ENCODE results near the gene RNF220.
"Not testable (repeated sequence)": the region's sequence is repeated elsewhere in the genome, so short reads cannot be mapped to it uniquely, and the experiment has no call there.

The RNF220 gene

DNA sequence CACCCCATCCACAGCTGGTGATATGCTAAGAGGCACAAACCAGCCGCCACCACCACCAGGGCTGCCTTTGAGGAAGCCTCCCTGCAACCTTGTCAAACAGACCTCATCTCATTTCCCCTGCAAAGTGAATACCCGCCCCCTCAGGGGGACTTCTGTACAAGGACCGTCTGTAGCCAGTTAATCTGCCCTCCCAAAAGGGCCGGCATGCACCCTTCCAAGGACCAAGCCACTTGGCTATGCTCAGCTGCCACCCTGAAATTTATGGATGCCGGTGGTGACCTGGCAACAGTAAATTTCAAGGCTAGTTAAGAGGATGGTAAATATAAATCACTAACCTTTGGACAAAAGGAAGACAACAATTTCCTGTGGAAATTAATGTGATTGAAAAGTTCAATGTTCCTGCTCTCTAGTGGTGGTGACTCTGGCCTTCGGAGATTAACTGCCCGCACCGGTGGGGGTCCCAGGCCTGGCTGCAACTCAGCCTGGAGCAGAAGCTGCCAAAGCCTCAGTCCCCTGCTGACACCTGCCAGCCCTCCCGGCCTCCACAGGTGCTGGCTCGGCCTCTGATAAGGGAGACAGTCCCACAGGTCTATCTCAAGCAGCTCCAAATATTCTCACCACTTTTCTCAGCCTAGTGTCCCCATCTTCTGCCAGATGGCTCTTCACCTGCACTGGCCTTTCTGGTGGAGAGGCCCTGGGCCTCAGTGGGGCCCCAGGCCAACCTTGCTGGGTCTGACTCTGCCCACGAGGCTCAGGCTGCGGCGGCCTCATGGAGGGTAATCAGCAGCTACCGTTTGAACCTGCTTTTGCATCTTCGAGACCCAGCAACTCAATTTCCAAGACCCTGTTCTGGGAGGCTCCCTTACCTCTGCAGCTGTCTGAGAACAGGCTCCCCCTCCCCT lies 257.0 kb downstream of the RNF220 start:
- no peak for DNase-seq

GRCh38 chr1:44662683-44663030 lies 257.6 kb downstream of the RNF220 start:
- DNase-seq = no peak

GRCh38 chr1:44663417-44663816 lies 258.4 kb downstream of the RNF220 start:
- no peak for DNase-seq

GRCh38 chr1:44664730-44665370 lies 259.8 kb downstream of the RNF220 start:
- DNase-seq = peak; percentile 35

DNA sequence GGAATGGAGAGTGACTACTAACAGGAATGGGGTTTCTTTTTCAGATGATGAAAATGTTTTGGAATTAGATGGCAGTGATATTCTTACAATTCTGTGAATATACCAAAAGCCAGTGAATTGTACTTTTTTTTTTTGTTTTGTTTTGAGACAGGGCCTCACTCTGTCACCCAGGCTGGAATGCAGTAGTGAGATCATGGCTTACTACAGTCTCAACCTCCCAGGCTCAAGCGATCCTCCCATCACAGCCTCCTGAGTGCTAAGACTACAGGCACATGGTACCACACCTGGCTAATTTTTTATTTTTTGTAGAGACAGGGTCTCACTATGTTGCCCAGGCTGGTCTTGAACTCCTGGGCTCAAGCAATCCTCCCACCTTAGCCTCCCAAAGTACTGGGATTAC lies 261.7 kb downstream of the RNF220 start:
- not testable (repeated sequence) for DNase-seq

GRCh38 chr1:44670751-44671640 lies 265.9 kb downstream of the RNF220 start:
- no peak for DNase-seq

GRCh38 chr1:44672254-44672955 lies 267.4 kb downstream of the RNF220 start:
- DNase-seq = peak; percentile 16

- DNase-seq = no peak
Observed at GRCh38 chr1:44672961-44673674, 268.1 kb downstream of the RNF220 start.

DNA sequence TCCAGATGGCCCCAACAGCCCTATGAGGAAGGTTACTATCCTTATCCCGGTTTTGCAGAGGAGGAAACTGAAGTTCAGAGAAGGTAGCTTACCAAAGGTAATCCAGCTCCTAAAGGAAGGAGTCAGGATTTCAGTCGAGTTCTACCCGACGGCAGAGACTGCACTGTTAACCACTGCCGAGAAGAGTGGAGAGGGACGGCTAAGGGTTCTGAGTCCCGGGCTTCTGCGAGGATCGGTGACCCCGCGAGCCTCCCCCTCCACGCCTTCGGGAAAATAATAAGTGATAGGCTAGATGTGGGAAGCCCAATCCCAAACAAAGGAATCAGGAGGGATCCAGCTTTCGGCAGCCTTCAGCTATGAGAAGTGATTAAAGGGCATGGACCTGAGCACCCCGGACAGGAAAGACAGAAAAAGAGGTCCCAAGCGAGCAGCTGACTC lies 268.6 kb downstream of the RNF220 start:
- DNase-seq = no peak

- DNase-seq = peak; percentile 98
Observed at GRCh38 chr1:44674113-44675000, 269.3 kb downstream of the RNF220 start, which contains the start of the genes ARMH1 and TMEM53. TSS of gene ARMH1 (plus strand) at chr1:44674714. CDS start at chr1:44689698, 14,984 bp downstream. TSS of gene TMEM53 (minus strand) at chr1:44674481. CDS start at chr1:44674391, 90 bp downstream.

DNA sequence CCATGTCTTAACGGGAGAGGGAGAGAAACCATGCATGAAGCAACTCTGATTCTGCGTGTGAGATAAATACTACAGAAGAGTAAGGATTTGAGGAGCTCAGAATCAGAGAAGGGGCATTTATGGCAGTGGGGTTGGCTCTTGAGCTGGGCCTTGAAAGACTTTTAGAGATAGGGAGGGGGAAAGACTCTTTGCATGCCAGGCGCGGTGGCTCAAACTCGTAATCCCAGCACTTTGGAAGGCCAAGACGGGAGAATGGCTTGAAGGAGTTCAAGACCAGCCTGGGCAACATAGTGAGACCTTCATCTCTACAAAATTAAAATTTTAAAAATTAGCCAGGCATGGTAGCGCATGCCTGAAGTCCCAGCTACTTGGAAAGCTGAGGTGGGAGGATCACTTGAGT lies 270.1 kb downstream of the RNF220 start:
- DNase-seq = no peak

DNA sequence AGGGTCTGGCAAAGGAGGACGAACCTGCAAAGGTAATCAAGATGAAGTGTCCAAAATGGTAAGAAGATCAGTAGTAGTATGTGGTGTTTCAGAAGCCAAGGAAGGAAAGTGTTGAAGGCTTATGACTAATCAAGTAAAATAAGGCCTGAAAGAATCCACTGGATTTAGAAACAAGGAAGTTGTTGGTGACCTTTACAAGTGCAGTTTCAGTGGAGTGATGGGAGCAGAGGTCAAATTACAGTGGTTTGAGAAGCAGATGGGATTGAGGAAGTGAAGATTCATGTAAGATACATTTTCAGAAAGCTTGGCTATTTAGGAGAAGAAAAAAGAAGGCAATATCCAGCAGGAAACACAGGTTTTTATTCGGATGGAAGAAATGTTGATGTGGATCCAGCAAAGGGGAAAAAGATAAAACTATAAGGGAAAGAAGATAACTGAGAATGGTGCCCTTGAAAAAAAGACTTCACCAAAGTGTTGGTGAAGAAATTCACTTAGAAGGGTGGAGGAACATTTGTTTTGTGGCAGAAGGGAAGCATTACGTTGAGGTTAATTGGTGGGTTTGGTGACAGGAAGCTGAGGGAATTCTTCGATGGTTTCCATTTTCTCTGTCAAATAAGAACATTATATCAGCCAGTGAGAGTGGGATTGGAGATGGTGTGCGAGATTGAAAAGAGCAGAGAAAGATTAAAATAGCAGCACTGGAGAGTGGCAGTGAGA lies 271.6 kb downstream of the RNF220 start:
- DNase-seq = no peak

DNA sequence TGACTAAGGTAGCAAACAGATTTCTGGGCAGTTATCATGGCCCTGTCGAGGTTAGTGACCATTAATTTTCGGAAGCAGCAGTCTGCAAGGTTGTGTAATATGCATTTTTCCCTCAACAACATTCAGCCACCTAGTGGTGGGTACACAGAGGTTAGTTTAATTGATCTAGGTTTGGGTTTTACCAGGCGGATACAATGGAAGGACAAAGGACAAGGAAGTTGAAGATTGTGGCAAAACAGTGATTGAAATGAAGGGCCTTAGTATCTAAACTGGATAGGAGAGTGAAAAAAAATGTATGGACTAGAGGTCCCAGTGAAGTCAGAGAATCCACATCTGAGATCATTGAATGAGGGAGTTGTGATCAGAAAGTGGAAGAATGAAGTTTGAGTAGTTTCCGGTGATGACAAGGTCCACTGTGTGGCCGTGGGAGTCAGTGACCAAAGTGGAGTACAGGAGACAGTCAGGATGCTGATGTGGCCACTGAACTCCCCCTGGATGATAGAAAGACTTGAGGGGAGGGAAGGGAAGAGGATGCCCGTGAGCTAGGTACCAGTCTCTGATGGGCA lies 272.2 kb downstream of the RNF220 start:
- no peak for DNase-seq

DNA sequence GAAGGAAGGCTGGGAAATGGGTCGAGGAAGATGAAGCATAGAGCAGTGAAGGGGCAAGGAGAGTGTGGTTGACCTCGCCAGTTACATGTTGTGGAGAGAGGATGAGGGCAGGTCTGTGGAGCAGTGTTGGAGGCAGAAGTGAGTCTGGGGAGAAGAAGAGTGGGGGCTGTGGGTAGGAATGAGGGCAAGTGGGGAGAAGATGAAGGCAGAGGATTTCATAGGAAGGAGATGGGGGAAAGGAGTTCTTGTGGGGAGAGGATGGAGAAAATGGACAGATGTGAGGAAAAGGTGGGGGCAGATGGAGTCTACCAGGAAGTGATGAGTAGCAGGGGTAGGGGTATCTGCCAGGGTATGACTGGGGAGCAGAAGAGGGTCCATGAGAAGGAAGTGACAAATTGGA lies 273.1 kb downstream of the RNF220 start:
- DNase-seq = no peak

DNA sequence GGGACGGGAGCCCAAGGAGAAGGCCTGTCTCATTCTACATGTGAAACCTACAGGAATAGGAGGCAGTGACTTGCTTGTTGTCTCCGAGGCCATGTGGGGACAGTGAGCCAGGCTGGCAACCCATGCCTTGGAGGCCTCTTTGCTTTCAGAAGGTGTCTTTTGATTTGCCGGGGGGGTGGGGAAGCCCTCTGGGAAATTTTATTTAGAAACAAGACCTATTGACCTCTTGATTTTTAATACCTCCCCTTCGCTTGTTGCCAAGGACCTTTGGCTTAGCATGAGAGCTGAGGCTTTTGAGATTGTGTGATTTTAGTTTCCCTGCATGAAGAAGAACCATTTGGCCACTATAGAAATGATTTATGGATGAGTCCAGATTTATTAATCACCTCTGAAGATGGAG lies 273.6 kb downstream of the RNF220 start:
- no peak for DNase-seq

DNA sequence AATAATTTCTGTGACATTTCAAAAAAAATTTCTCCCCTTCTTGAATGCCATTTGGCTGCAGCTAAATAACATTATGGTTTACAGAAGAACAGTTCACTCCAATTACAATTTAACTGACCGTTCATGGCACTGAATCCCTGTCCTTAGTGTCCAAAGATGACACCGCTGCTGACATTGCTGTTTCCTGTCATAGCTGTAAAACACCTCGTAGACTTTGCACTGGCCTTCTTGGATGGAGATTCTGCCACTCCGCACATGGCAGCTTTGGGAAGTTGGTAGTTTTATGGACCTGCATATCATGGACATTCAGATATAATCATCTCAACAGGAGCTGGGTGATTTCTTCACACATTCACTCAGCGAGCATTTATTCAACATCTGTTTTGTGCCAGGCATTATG lies 274.4 kb downstream of the RNF220 start:
- DNase-seq = no peak

GRCh38 chr1:44681905-44682882 lies 277.1 kb downstream of the RNF220 start:
- DNase-seq = no peak

GRCh38 chr1:44682883-44683265 lies 277.8 kb downstream of the RNF220 start:
- DNase-seq = no peak
